Mesendoderm (in vitro differentiated cells): ENCODE data around the gene MPDZ.

Experiments used
- DNase-seq: peaks from one replicate; pipeline ENCODE4 v3.0.0; 2013
- H2AK5ac ChIP-seq: 2 replicates; pipeline ENCODE4 v1.6.1; 2013; ENCODE audit warnings: low read length, inconsistent platforms
- H2BK120ac ChIP-seq: 2 replicates; pipeline ENCODE4 v1.6.1; 2013; ENCODE audit warnings: low read depth, mild to moderate bottlenecking, low read length, moderate library complexity, mixed read lengths
- H2BK15ac ChIP-seq: replicated peaks from 2 replicates; pipeline ENCODE4 v1.6.1; 2013; ENCODE audit warnings: low read depth, mild to moderate bottlenecking, moderate library complexity
- H2BK5ac ChIP-seq: 2 replicates; pipeline ENCODE4 v1.6.1; 2013; ENCODE audit warnings: low read length, inconsistent platforms
- H3K18ac ChIP-seq: 2 replicates; pipeline ENCODE4 v1.6.1; 2013; ENCODE audit warnings: mild to moderate bottlenecking, low read length, mixed read lengths
- H3K23ac ChIP-seq: one replicate; pipeline ENCODE4 v1.6.1; 2013; ENCODE audit warnings: low read length
- H3K27ac ChIP-seq: 2 replicates; pipeline ENCODE4 v1.5.1; 2013; ENCODE audit warnings: low read depth, mild to moderate bottlenecking, inconsistent platforms, low read length, moderate library complexity
- H3K27me3 ChIP-seq: 2 replicates; pipeline ENCODE4 v1.6.1; 2013; ENCODE audit warnings: low read length, control low read depth, mild to moderate bottlenecking, inconsistent platforms; ENCODE audit not compliant: insufficient read depth, poor library complexity
- H3K36me3 ChIP-seq: 2 replicates; pipeline ENCODE4 v1.6.1; 2013; ENCODE audit warnings: low read length, inconsistent platforms; ENCODE audit not compliant: control insufficient read depth, insufficient read depth
- H3K4ac ChIP-seq: one replicate; pipeline ENCODE4 v1.6.1; 2013; ENCODE audit warnings: low read depth, mild to moderate bottlenecking, low read length, moderate library complexity
- H3K4me1 ChIP-seq: 2 replicates; pipeline ENCODE4 v1.6.1; 2013; ENCODE audit warnings: low read depth, low read length, inconsistent platforms; ENCODE audit not compliant: control insufficient read depth
- H3K4me2 ChIP-seq: 2 replicates; pipeline ENCODE4 v1.6.1; 2013; ENCODE audit warnings: low read length
- H3K4me3 ChIP-seq: 2 replicates; pipeline ENCODE4 v1.5.1; 2013; ENCODE audit warnings: mild to moderate bottlenecking, low read length
- H3K56ac ChIP-seq: one replicate; pipeline ENCODE4 v1.6.1; 2013; ENCODE audit warnings: low read length
- H3K79me1 ChIP-seq: 2 replicates; pipeline ENCODE4 v1.6.1; 2013; ENCODE audit warnings: low read length, inconsistent platforms
- H3K79me2 ChIP-seq: 2 replicates; pipeline ENCODE4 v1.6.1; 2013; ENCODE audit warnings: mild to moderate bottlenecking, low read length; ENCODE audit not compliant: control insufficient read depth, insufficient read depth
- H3K9ac ChIP-seq: 2 replicates; pipeline ENCODE4 v1.6.1; 2013; ENCODE audit warnings: low read length, inconsistent platforms
- H4K5ac ChIP-seq: one replicate; pipeline ENCODE4 v1.6.1; 2013; ENCODE audit warnings: low read length
- H4K8ac ChIP-seq: one replicate; pipeline ENCODE4 v1.6.1; 2013; ENCODE audit warnings: low read depth, mild to moderate bottlenecking, control low read depth, low read length, moderate library complexity
- WGBS: extraction: QIAGEN DNeasy Blood & Tissue Kit; methylation state at CpG from one replicate; pipeline ENCODE4 v1.1.7; 2013; ENCODE audit warnings: low lambda C conversion rate, missing lambda C conversion rate; ENCODE audit not compliant: insufficient coverage; ENCODE audit errors: extremely low coverage; 5-methylcytosine and 5-hydroxymethylcytosine counted together

The MPDZ gene

DNA sequence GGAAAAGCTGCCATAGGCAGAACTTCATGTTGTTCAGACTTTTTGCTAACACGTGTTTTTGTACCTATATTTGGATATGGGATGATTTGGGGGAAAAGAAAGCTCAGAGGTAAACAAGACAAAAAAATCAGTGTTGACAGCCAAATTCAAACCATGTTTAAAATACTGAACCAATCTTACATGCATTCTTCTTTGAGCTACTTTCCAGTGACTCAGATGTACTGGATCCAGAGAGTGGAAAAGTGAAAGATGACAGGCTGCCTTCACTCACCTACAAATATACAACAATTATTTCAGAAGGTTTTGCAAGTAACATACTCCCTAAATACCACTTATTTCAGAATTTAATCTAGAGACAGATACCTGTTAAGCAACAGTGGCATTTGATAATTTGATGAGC, 165.7 kb downstream of the MPDZ start:
- no peaks in the 10 kb centered on the region for H3K27me3 ChIP-seq
- H3K36me3 ChIP-seq, result no peaks in the 10 kb centered on the region
- H2AK5ac ChIP-seq, result no peak overlapping the region
- H4K5ac ChIP-seq, result no peak overlapping the region
- no peak overlapping the region for H3K23ac ChIP-seq
- no peak overlapping the region for H3K56ac ChIP-seq
- no peak overlapping the region for H3K27ac ChIP-seq
- H3K18ac ChIP-seq, result no peak overlapping the region
- H2BK15ac ChIP-seq, result no peak overlapping the region
- no peak overlapping the region for H4K8ac ChIP-seq
- H3K79me1 ChIP-seq, result no peaks in the 10 kb centered on the region
- H2BK120ac ChIP-seq, result no peak overlapping the region
- no peak overlapping the region for H3K4ac ChIP-seq
- H3K4me1 ChIP-seq, result no peaks in the 10 kb centered on the region
- H3K4me3 ChIP-seq, result no peak overlapping the region
- no peak overlapping the region for H3K9ac ChIP-seq
- no peak for DNase-seq
- H3K79me2 ChIP-seq, result no peaks in the 10 kb centered on the region
- WGBS, result no CpG with 5 or more reads among the region's 1 CpG
- no peak overlapping the region for H3K4me2 ChIP-seq
- H2BK5ac ChIP-seq, result no peak overlapping the region

DNA sequence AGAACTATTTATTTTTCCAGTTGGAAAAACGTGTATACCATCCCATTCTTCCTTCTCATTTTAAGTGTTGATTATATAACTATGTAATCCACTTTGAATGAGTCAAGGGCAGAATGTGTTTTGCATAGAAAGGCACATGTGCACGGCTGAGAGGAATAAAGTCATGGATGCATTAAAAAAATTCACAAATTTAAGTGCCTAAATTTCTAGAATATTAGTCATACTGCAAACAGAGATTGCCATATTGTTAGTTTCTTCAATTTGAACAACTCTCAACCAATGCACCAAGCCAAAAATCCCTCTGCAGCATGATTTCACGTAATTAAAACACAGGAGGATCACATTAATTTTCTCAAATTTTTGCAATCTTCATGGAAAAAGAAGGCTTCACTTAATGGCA, 166.3 kb downstream of the MPDZ start:
- Histone ChIP-seq H2BK5ac (no peak overlapping the region), H3K56ac (no peak overlapping the region), H4K5ac (no peak overlapping the region), H3K4me3 (no peak overlapping the region), H3K79me2 (no peaks in the 10 kb centered on the region), H2BK120ac (no peak overlapping the region), H3K4me2 (no peak overlapping the region), H3K36me3 (no peaks in the 10 kb centered on the region), H3K27ac (no peak overlapping the region), H4K8ac (no peak overlapping the region), H3K23ac (no peak overlapping the region), H3K79me1 (no peaks in the 10 kb centered on the region), H3K18ac (no peak overlapping the region), H3K27me3 (no peaks in the 10 kb centered on the region), H3K4ac (no peak overlapping the region), H3K4me1 (no peaks in the 10 kb centered on the region), H2AK5ac (no peak overlapping the region), H2BK15ac (no peak overlapping the region), H3K9ac (no peak overlapping the region)
- no CpG with 5 or more reads among the region's 3 CpGs for WGBS
- DNase-seq, result no peak

GRCh38 chr9:13111778-13112177, 167.7 kb downstream of the MPDZ start:
- Histone ChIP-seq H3K9ac (no peak overlapping the region), H2BK5ac (no peak overlapping the region), H3K36me3 (no peaks in the 10 kb centered on the region), H2AK5ac (no peak overlapping the region), H3K23ac (no peak overlapping the region), H3K27ac (no peak overlapping the region), H3K79me2 (no peaks in the 10 kb centered on the region), H3K4me2 (no peak overlapping the region), H2BK15ac (no peak overlapping the region), H3K4ac (no peak overlapping the region), H3K4me1 (no peaks in the 10 kb centered on the region), H3K27me3 (no peaks in the 10 kb centered on the region), H3K56ac (no peak overlapping the region), H4K8ac (no peak overlapping the region), H3K18ac (no peak overlapping the region), H4K5ac (no peak overlapping the region), H3K4me3 (no peak overlapping the region), H2BK120ac (no peak overlapping the region), H3K79me1 (no peaks in the 10 kb centered on the region)
- WGBS, result no CpG with 5 or more reads among the region's 2 CpGs
- no peak for DNase-seq

DNA sequence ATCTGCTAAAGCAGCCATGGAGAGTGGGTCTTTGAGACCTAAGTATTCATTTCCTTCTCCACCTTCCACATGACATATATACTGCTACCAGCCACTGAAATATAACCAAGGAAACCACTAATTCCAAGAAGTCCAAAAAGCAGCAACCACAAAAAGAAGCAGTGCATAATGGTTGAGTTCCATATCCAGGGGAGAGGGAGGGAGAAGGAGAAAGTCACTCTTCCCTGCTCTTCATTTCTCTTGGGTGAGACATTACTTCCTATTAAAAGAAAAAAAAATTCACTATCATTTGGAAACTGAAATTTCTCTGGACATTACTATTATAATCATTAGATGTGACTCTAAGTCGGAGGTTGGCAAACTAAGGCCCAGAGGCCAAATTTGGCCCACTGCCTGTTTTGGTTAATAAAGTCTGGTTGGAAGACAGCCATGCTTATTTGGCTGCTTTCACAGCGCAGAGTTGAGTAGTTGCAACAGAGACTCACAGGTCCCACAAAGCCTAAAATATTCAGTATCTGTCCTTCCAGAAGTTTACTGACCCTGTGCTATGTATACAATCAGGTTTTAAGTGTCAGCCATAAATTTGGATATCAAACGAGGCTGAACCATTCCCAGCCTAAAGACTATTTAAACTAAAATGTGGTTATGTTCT, 168.6 kb downstream of the MPDZ start:
- Histone ChIP-seq H3K4me1 (no peaks in the 10 kb centered on the region), H3K18ac (no peak overlapping the region), H4K8ac (no peak overlapping the region), H3K36me3 (no peaks in the 10 kb centered on the region), H3K79me1 (no peaks in the 10 kb centered on the region), H3K27me3 (no peaks in the 10 kb centered on the region), H3K23ac (no peak overlapping the region), H3K27ac (no peak overlapping the region), H2BK15ac (no peak overlapping the region), H3K4me2 (no peak overlapping the region), H2BK120ac (no peak overlapping the region), H3K4ac (no peak overlapping the region), H3K79me2 (no peaks in the 10 kb centered on the region), H3K56ac (no peak overlapping the region), H2BK5ac (no peak overlapping the region), H3K9ac (no peak overlapping the region), H2AK5ac (no peak overlapping the region), H3K4me3 (no peak overlapping the region), H4K5ac (no peak overlapping the region)
- WGBS, result no CpG with 5 or more reads among the region's 3 CpGs
- DNase-seq, result no peak

DNA sequence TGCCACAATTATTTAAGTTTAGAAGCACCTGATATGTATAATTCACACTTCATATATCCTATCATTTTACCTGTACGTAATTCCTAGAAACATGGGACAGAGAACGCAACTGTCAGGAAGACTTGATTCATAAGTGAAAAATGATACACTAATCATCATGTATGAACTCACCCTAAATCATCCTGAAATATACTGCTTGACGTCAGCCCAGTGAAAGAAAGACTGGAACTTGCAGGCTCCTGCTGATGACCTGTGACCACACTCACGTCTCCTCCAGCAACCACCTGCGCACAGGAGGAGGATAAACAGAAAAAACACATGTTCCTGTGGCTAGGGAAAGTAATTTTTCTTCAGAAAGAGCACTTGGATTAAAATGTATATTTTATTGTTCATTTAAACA, 169.7 kb downstream of the MPDZ start:
- no CpG with 5 or more reads among the region's 5 CpGs for WGBS
- no peak overlapping the region for H3K23ac ChIP-seq
- no peak overlapping the region for H2BK120ac ChIP-seq
- H3K4me3 ChIP-seq, result no peak overlapping the region
- no peak overlapping the region for H2BK5ac ChIP-seq
- no peaks in the 10 kb centered on the region for H3K27me3 ChIP-seq
- no peak overlapping the region for H3K4ac ChIP-seq
- H3K79me1 ChIP-seq, result no peaks in the 10 kb centered on the region
- H3K18ac ChIP-seq, result no peak overlapping the region
- no peak overlapping the region for H3K56ac ChIP-seq
- H3K9ac ChIP-seq, result no peak overlapping the region
- H3K79me2 ChIP-seq, result no peaks in the 10 kb centered on the region
- H2AK5ac ChIP-seq, result no peak overlapping the region
- H3K4me2 ChIP-seq, result no peak overlapping the region
- no peak overlapping the region for H2BK15ac ChIP-seq
- no peaks in the 10 kb centered on the region for H3K36me3 ChIP-seq
- no peak overlapping the region for H3K27ac ChIP-seq
- no peaks in the 10 kb centered on the region for H3K4me1 ChIP-seq
- no peak for DNase-seq
- H4K5ac ChIP-seq, result no peak overlapping the region
- H4K8ac ChIP-seq, result no peak overlapping the region

DNA sequence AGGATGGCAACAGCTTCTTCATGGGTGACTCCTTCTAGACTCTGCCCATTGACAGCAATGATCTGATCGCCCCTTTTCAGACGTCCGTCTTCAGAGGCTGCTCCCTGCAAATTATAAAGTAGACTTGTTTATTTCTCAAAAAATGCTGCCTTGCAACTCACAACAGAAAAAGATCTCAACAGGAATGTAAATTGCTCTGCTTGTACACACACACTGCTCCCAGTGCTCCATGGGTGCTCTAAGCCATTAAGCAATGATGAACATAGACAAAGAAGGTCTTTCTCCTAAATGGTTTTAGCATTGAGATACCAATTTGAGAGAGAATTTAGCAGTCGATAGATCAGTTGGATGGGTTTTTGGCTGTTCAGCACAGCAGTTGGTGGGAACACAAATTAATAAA, 172.5 kb downstream of the MPDZ start:
- no peak overlapping the region for H2BK15ac ChIP-seq
- no peak overlapping the region for H4K8ac ChIP-seq
- H4K5ac ChIP-seq, result no peak overlapping the region
- H3K4me1 ChIP-seq, result no peaks in the 10 kb centered on the region
- H3K4ac ChIP-seq, result no peak overlapping the region
- no peaks in the 10 kb centered on the region for H3K79me2 ChIP-seq
- no peaks in the 10 kb centered on the region for H3K79me1 ChIP-seq
- no peak overlapping the region for H3K27ac ChIP-seq
- no peak overlapping the region for H3K18ac ChIP-seq
- no peak overlapping the region for H3K9ac ChIP-seq
- no peaks in the 10 kb centered on the region for H3K36me3 ChIP-seq
- no peak for DNase-seq
- no peak overlapping the region for H3K56ac ChIP-seq
- H3K27me3 ChIP-seq, result no peaks in the 10 kb centered on the region
- H2BK5ac ChIP-seq, result no peak overlapping the region
- H3K4me3 ChIP-seq, result no peak overlapping the region
- no peak overlapping the region for H3K4me2 ChIP-seq
- no peak overlapping the region for H2AK5ac ChIP-seq
- WGBS, result no CpG with 5 or more reads among the region's 4 CpGs
- no peak overlapping the region for H3K23ac ChIP-seq
- H2BK120ac ChIP-seq, result no peak overlapping the region
